Heart left ventricle (tissue), 13 donors: ENCODE data around the gene SMIM43.

Experiments used
- POLR2A ChIP-seq, 2 donors: fragments of 450-650 bp; IDR thresholded peaks; one replicate each; pipeline ENCODE4 v1.6.1; 2017; ENCODE audit warnings: antibody characterized with exemption in 2 of 2, mild to moderate bottlenecking in 2 of 2, moderate library complexity in 2 of 2
- TF ChIP-seq, protein P1 (sequence below), 12 donors: fragments of 200-600 bp; sonication (generic) in 4 of 12; IDR thresholded peaks; one replicate each; pipeline versions ENCODE4 v1.5.0 to v1.8.0; 2018 to 2022; ENCODE audit warnings: antibody characterized with exemption in 12 of 12, mild to moderate bottlenecking in 5 of 12
- donor health status: ischemic (EF 13 %, LVEDD 7.1; RV severe dilation, severe dysfunction).
- donor health status: DM: no; HTN: yes; CAD: no.
- donor health status: DM: no; HTN: no; CAD: no.
- donor health status: ischemic (EF 25% LVEDD 6.9; RV normal size, moderate dysfunction).
- donor health status: ischemic (EF 25% LVEDD 5.7; RV mildly dilated, moderate dysfunction).
- donor health status: ischemic (EF 35%, LVEDD 5.7; RV mildly dilated, moderate dysfunction).
- donor health status: nonischemic (EF 11% LVEDD 7.7; RV severe dilation, severe dysfunction).
- donor health status: DM: yes; HTN: yes; CAD: no.
- donor health status: PGD.
- donor health status: ischemic (EF 29% LVEDD 5.4; RV normal size, mild dysfunction).
- donor health status: nonischemic (EF 23%, LVEDD 6.1; RV moderate dilation, normal function).

DNA sequence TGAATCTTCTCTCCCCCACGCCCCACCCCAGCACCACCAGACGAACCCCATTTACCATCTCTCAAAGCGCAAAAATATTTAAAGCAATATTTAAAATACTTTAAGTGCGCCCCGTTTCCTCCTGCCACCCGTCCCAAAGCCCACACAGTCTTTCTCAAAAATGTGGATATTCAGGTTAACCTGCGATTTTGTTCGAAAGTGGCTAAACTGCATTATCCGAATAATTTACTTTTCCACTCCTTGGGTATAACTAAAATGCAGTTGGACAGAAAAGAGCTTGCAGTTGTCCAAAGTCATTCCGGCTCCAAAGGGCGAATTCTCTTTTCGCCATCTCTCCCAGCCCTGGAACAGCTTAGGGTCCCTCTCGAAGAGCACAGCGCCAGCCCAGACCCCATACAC is 662 bp downstream of the SMIM43 start:
- TF ChIP-seq POLR2A (IDR thresholded peaks at IDR 0.05) = no peak
- TF ChIP-seq, protein P1, sequence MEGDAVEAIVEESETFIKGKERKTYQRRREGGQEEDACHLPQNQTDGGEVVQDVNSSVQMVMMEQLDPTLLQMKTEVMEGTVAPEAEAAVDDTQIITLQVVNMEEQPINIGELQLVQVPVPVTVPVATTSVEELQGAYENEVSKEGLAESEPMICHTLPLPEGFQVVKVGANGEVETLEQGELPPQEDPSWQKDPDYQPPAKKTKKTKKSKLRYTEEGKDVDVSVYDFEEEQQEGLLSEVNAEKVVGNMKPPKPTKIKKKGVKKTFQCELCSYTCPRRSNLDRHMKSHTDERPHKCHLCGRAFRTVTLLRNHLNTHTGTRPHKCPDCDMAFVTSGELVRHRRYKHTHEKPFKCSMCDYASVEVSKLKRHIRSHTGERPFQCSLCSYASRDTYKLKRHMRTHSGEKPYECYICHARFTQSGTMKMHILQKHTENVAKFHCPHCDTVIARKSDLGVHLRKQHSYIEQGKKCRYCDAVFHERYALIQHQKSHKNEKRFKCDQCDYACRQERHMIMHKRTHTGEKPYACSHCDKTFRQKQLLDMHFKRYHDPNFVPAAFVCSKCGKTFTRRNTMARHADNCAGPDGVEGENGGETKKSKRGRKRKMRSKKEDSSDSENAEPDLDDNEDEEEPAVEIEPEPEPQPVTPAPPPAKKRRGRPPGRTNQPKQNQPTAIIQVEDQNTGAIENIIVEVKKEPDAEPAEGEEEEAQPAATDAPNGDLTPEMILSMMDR (IDR thresholded peaks at IDR 0.05) = no peak
